ENCODE data around the gene IL17RE. TPM values are rescaled to one million over a fixed set of nuclear protein-coding genes. Genes with fewer than 3 reads are reported as not detected.
A peak's percentile ranks its signal among the peaks of the same experiment; 100 is the strongest.

The IL17RE gene
- total and polyA plus RNA-seq, 2 of the 13 experiments (the other 11 are each of a cell fraction or from before 2014, with no cell fraction given), result 14.5 to 24.1 TPM

GRCh38 chr3:9915254-9916141, 12.8 kb downstream of the IL17RE start (continued):
- TF ChIP-seq, protein P1, sequence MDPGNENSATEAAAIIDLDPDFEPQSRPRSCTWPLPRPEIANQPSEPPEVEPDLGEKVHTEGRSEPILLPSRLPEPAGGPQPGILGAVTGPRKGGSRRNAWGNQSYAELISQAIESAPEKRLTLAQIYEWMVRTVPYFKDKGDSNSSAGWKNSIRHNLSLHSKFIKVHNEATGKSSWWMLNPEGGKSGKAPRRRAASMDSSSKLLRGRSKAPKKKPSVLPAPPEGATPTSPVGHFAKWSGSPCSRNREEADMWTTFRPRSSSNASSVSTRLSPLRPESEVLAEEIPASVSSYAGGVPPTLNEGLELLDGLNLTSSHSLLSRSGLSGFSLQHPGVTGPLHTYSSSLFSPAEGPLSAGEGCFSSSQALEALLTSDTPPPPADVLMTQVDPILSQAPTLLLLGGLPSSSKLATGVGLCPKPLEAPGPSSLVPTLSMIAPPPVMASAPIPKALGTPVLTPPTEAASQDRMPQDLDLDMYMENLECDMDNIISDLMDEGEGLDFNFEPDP (CRISPR knock-in tag; conservative IDR thresholded peaks at IDR 0.05), result no peak
- TF ChIP-seq ZBTB7A (CRISPR knock-in tag; IDR thresholded peaks at IDR 0.05) (peak; percentile 81), E2F1 (CRISPR knock-in tag; IDR thresholded peaks at IDR 0.05) (peak; percentile 85), MED13 (CRISPR knock-in tag; IDR thresholded peaks at IDR 0.05) (peak; percentile 35; the same call in 1 of the 2 replicates), ZFX (CRISPR knock-in tag; IDR thresholded peaks at IDR 0.05; ENCODE audit: low read depth) (peak; percentile 80), ADNP (CRISPR knock-in tag; IDR thresholded peaks at IDR 0.05) (no peak), HES4 (CRISPR knock-in tag; IDR thresholded peaks at IDR 0.05; ENCODE audit: borderline replicate concordance) (peak; percentile 85; the same call in 1 of the 2 replicates), HCFC1 (IDR thresholded peaks at IDR 0.05; ENCODE audit: low read depth, low read length) (no peak), ZNF644 (CRISPR knock-in tag; IDR thresholded peaks at IDR 0.05; ENCODE audit: low read depth) (no peak), DMAP1 (CRISPR knock-in tag; IDR thresholded peaks at IDR 0.05) (peak; percentile 29; the same call in 1 of the 2 replicates), ZFY (CRISPR knock-in tag; IDR thresholded peaks at IDR 0.05) (peak; percentile 92), YEATS4 (CRISPR knock-in tag; IDR thresholded peaks at IDR 0.05; ENCODE audit: borderline replicate concordance) (peak; percentile 72; the same call in 1 of the 2 replicates), MLXIP (CRISPR knock-in tag; IDR thresholded peaks at IDR 0.05; ENCODE audit: borderline replicate concordance) (no peak), ZNF564 (CRISPR knock-in tag; IDR thresholded peaks at IDR 0.05) (peak; percentile 90; the same call in 1 of the 2 replicates), ZNF251 (CRISPR knock-in tag; IDR thresholded peaks at IDR 0.05) (no peak), TBX3 (IDR thresholded peaks at IDR 0.05; ENCODE audit: borderline replicate concordance) (no peak), ZNF773 (CRISPR knock-in tag; IDR thresholded peaks at IDR 0.05; ENCODE audit: borderline replicate concordance) (peak; percentile 89; the same call in 1 of the 2 replicates), SOX6 (IDR thresholded peaks at IDR 0.05) (no peak), SOX6 (CRISPR knock-in tag; IDR thresholded peaks at IDR 0.05) (0 out of 2 replicates have a peak, but pooled peaks have one; percentile 37), ZFP82 (CRISPR knock-in tag; IDR thresholded peaks at IDR 0.05; ENCODE audit: borderline replicate concordance) (peak; percentile 93; the same call in 1 of the 2 replicates)
- TF ChIP-seq, protein P2, sequence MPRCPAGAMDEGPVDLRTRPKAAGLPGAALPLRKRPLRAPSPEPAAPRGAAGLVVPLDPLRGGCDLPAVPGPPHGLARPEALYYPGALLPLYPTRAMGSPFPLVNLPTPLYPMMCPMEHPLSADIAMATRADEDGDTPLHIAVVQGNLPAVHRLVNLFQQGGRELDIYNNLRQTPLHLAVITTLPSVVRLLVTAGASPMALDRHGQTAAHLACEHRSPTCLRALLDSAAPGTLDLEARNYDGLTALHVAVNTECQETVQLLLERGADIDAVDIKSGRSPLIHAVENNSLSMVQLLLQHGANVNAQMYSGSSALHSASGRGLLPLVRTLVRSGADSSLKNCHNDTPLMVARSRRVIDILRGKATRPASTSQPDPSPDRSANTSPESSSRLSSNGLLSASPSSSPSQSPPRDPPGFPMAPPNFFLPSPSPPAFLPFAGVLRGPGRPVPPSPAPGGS (CRISPR knock-in tag; IDR thresholded peaks at IDR 0.05), result peak; percentile 22; the same call in 1 of the 2 replicates

Measured in HepG2 (cell line).